HG03520 (cell line): ENCODE measurements around the gene TTLL9.

Experiments used
- ATAC-seq: cut with Tn5 transposase; IDR thresholded peaks from one replicate; pipeline ENCODE4 v1.9.1; 2021; ENCODE audit warnings: mild to moderate bottlenecking, moderate library complexity; ENCODE audit not compliant: unreplicated experiment

TTLL9 gene

DNA sequence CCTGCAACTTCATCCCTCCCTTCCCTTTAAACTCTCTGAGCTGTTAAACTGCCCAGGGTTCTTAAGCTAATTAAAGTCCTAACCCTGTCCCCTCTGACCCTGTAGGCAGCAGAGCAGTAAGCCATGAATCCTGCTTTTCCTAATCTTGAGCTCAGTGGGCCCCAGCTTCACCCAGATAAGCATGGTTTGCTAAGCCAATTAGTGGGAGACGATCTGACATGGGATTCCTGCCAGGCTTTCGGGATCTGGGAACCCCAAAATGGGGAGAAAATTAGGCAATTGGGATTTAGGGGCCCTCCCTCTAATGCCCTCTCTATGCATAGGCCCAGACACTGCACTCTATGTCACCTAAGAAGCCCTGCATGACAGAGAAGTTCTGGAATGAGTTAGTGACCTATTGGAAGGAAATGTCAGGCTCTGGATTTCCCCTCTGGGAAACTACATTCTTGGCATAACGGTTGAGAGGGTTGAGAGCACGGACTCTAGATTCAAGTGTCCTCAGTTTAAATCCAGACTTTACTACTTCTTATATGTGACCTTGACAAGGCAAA lies 102.1 kb downstream of the TTLL9 start:
- no peak for ATAC-seq

DNA sequence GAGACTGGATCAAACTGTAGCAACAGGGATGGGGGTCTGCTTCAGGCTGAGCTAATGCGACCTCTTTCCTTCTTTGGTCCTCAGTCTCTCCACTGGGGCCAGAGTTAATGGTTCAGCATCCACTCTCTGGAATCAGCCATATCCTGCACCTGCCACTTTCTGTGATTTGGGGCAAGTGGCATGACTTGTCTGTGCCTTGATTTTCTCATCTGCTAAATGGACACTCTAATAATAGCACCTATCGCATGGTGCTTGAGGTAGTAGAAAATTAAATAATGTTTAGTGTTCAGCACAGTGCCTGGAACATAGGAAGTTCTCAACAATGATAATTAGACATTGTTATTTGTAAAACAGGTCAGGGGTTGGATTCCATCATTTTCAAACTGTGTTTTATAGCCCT lies 103.9 kb downstream of the TTLL9 start:
- ATAC-seq: no peak

DNA sequence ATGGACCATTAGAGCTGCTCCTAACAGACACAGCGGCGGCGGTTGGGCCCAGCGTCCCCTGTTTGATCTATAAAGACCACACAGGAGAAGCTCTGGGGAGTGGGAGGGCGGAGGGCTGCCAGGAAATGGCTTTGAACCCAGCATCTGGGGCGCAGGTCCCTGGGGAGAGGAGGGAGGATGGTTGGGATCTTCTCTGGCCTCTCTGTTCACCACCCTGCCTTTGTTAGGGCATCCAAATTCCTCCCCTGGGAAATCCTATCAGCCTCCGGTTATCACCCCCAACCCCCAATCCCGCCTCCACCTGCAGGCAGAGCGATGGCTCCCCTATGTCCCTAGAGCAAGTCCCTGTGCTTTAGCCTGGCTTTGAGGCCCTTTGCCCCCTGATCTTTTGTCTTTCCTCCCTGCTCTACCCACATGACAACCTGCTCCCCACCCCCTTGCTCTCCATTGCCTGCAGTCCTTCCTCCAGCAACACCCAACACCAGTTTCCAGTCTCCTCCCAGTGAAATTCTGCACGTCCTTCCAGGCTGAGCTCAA lies 104.6 kb downstream of the TTLL9 start:
- ATAC-seq: no peak

DNA sequence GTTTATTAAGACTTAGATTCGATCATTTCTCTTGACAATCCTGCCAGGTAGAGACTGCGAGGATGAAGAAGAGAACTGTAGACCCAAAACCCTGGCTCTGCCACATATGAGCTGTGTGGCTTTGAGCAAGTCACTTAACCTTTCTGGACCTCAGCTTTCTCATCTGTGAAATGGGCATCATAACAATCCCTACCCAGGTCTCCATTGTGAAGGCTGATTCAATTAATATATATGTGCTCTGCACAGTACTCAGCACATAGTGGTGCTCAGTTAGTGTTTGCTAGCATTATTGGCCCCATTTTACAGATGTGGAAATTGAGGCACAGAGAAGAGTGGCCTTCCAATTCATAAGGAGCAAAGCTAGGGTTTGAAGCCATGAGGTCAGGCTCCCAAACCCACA lies 105.4 kb downstream of the TTLL9 start:
- no peak for ATAC-seq

DNA sequence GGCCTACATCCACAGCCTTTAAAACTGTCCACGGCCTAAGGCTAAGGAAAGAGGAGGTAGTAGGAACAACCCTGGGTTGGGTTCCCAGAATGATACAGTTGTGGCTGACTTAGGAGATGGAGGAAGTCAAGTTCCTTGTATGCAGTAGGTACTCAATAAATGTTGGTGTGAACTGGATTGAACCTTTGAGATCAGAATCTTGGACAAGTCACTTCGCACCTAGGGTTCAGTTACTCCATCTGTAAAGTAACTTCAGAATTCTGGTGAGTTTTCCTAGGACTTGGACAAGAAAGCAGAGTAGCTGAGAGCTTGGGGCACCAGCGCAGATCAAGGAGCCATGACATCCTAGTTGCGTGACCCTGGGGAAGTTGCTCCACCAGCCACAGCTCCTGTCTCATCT lies 106.6 kb downstream of the TTLL9 start:
- no peak for ATAC-seq

DNA sequence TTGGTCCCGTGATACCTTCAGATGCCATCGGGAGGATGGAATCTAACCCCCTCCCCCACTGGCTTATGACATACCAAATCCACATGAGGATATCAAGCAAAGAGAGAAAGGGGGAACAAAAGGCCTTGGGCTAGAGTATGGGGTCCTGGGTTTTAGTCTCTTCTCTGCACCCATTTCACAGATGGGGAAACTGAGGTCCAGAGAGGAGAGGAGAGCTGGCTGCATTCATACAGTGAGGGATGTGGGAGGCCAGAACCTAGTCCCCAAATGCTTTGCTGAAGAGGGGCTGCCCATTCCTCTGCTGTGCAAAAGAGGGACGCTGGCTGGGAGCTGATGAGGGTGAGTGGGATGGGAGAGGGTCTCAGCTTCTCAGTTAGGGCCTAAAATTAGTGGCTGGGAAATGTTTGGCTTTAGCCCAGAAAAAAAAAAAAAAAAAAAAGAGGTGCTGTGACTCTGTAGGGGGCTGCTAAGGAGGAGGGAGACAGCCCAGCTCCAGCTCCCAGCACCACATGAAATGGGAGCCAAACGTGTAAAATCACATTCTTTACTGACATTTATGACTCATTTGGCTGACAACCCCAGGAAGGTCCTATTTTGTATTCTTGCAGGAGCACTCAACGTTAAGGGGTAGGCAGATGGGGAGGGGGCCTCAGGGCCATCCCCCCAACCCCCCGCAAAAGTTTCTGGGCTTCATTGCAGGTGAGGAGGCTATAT lies 109.4 kb downstream of the TTLL9 start:
- ATAC-seq: no peak

DNA sequence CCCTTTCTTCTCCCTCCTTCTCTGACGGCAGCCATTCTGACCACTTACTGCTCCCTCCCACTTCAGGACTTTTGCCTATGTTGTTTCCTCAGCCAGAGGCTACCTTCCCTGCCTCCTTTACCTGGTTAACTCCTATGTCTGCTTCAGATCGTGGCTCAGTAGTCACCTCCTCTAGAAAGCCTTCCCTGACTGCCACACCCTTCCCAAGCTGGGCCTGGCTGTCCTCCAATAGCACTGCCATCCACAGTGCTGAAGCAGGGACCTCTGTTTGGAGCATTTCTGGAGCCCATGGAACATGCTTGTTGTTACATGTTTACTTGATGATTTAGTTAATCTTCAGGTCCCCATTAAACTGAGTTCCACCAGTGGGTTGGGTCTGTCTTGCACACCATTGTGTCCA lies 111.3 kb downstream of the TTLL9 start:
- ATAC-seq: no peak

DNA sequence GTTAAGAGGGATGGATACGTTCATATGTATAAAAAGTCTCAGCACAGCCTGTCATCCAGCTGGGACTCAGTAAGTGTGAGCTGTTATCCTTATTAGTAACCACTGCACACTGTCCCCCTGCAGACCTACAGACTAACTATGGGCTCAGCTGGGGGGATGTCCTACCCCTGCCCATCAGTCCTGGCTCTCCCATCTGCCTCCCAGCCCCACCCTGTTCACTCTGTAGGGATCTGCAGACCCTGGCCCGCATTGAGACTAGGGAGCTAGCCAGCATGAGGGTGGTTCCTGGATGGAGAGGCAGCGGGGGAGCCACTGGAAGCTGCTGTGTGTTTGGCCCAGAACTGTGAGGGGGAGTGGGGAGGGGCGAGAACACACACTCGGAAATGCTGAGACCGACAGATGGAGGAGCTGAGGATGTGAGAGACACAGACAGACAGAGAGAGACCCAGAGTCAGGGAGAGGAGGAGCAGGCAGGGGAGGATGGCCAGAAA lies 114.6 kb downstream of the TTLL9 start:
- no peak for ATAC-seq

DNA sequence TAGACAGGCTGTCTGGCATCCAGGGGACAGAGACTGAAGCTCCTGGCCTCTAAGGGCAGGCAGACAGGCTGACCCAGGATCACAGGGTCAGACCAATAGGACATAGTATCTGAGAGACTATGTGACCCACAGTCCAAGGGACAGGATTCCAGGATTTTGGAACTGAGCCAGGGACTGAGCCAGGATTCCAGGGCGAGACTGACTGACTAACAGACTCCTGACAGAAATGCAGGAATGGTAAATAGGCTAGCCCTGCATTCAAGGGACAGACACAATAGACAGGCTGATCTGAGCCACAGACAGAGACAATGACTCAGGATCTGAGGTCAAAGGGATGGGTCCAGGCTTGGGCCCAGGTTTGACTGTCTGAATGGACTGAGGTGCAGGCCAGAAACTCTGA lies 117.3 kb downstream of the TTLL9 start:
- no peak for ATAC-seq

DNA sequence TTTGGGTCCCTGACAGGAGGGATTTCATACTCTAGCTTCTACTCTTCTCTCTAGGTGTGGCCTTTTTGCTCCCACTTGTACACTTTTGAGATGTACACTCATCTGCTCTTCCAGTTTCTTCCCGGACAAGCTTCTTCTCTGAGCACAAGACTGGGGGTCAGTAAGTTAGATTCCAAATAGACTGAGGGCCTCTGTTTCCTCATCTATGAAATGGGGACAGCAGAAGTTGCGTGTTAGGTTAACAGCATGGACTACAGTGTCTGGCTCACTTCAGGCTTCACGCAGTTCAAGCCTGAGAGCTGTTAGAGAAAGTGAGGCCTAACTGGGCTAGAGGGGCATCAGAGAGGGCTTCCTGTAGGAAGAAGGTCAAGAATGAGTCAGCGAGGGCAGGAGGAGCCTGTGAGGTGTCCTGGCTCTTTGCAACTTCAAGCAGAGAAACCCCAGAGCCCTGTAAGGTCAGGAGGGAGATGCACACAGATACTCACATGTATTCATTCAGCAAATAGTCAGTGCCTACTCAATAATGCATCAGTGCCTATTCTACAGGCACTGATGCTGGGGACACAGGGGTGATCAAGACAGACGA lies 118.1 kb downstream of the TTLL9 start:
- no peak for ATAC-seq

DNA sequence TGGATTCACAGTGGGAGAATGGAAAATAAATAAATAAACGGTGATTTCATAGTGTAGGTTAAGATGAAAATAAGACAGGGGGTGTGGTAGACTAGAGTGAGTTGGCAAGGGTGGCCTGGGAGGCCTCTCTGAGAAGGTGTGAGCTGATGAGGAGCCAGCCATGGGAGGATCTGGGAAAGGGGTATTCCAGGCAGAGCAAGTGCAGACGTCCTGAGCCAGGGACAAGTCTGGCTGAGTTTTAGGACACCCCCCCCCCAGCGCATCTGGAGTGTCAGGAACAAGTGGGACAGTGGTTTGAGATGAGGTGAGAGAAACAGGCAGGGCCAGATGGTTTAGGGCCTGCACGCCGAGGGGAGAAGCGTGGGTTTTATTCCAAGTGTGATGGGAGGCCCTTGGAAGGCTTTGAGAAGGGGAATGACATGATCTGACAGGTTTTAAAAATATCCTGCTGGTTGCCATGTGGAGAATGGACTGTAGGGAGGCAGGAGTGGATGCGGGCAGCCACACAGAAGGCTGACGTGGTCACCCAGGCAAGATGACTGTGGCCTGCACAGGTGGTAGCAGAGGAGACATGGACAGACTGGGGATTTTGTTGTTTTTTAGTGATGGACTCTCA lies 118.7 kb downstream of the TTLL9 start:
- ATAC-seq: no peak

DNA sequence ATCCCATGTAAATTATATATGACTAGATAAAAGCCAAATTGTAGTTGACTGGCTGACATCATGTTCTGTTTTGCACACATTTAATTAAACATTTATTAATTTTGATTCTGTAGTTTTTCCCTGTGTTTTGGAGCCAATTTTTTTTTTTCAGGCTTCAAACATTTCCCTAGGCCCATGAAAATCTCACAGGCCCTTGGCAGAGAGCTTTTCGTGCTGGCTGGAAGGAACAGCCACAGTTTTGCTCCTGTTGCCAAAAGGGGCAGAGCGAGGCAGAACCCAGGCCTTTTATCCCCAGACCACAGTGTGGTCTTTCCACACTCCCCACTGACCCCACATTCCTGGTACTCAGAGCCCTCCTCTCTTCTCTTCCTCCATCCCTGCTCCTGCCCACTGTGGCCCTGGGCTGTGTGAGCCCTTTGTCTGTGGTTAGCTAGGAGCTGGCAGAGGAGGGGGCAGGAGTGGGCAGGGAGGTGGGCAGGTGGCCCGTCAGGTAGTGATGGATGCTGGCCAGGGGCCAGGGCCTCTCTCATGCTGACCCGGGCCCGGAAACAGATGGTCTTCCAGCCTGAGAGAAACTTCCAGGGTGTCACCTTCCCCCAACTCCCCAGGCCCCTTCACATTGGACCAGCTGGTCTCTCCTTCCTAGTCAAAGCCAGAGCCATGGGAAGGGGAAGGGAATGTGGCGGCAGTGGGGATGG lies 120.4 kb downstream of the TTLL9 start:
- no peak for ATAC-seq

DNA sequence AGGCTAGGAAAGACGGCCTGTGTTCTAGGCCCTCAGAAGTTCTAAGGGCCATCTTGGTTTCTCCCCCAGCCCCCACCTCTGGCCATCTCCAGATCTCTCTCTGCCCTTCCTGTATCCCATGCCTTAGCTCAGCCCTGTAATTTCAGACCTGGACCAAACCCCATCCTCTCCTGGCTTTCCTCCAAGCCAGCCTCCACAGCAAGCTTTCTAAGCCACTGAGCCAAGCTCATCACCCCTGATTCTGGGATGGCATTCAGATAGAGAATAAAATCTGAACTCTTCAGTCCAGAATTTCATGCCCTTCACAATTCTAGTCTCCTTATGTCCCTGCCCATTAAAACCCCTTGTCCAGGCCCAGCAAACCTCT lies 120.9 kb downstream of the TTLL9 start:
- no peak for ATAC-seq

DNA sequence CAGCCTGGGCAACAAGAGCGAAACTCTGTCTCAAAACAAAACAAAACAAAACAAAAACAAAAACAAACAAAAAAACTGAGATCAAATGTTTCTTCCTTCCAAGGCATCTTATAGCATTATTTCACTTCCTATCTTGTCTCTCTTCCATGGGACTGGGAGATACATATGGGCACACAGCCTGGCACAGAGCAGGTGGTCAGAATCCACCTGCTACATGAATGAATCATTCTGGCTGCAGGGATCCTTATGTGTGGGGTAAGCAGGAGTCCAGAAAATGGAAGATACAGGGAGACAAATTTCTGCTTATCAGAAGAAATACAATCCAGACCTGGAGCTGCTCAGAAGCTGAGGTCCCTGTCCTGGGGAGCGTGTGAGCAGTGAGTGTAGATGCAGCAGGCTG lies 121.7 kb downstream of the TTLL9 start:
- no peak for ATAC-seq
